Common myeloid progenitor, CD34-positive (primary cell): ENCODE data around the gene KLHDC7B.

Experiments
- CTCF ChIA-PET: fragments of 350-600 bp; sonication (Branson Sonifier 250); formaldehyde crosslinking; loops from one replicate; lab custom pipeline; 2021; ENCODE audit warnings: antibody characterized with exemption; lab: Charles Lee
- POLR2A ChIA-PET: fragments of 350-600 bp; sonication (Branson Sonifier 250); formaldehyde crosslinking; loops from one replicate; lab custom pipeline; 2021; ENCODE audit warnings: antibody characterized with exemption; lab: Charles Lee
- DNase-seq, 3 donors: peaks; one replicate each; pipeline versions ENCODE4 v3.0.0 to v3.0.0-alpha.2; 2013
- H3K27ac ChIP-seq, 2 experiments: 1 replicate in 1 of 2; 2 replicates in 1 of 2; pipeline ENCODE4 v1.7.0; 2013; ENCODE audit warnings: inconsistent platforms in 2 of 2, low read length in 2 of 2, mild to moderate bottlenecking in 2 of 2, low read depth in 1 of 2, moderate library complexity in 1 of 2; ENCODE audit not compliant: severe bottlenecking in 2 of 2, insufficient read depth in 1 of 2, poor library complexity in 1 of 2
- H3K27me3 ChIP-seq, 5 experiments: replicated peaks in 2 of 5; 1 replicate in 3 of 5; 2 replicates in 2 of 5; pipeline versions ENCODE4 v1.6.1 to v1.7.0; 2013; ENCODE audit warnings: low read length in 4 of 5, mild to moderate bottlenecking in 2 of 5, moderate library complexity in 2 of 5, inconsistent platforms in 1 of 5; ENCODE audit not compliant: insufficient read depth in 5 of 5, control insufficient read depth in 4 of 5
- H3K36me3 ChIP-seq, 4 experiments: 1 replicate in 2 of 4; 2 replicates in 2 of 4; pipeline versions ENCODE4 v1.6.1 to v1.7.0; 2013; ENCODE audit warnings: low read length in 3 of 4, control low read depth in 1 of 4, mild to moderate bottlenecking in 1 of 4; ENCODE audit not compliant: control insufficient read depth in 4 of 4, insufficient read depth in 4 of 4
- H3K4me1 ChIP-seq, 4 experiments: 1 replicate in 3 of 4; 2 replicates in 1 of 4; pipeline versions ENCODE4 v1.6.1 to v1.7.1; 2013; ENCODE audit warnings: low read length in 3 of 4, mild to moderate bottlenecking in 3 of 4, control low read depth in 1 of 4, inconsistent platforms in 1 of 4, moderate library complexity in 1 of 4; ENCODE audit not compliant: control insufficient read depth in 4 of 4, insufficient read depth in 4 of 4; ENCODE audit errors: control extremely low read depth in 1 of 4
- H3K4me3 ChIP-seq, 7 experiments: 1 replicate in 4 of 7; 2 replicates in 3 of 7; pipeline versions ENCODE4 v1.5.1 to v1.7.0; 2013; ENCODE audit warnings: mild to moderate bottlenecking in 7 of 7, low read length in 6 of 7, moderate library complexity in 6 of 7, inconsistent platforms in 2 of 7, low read depth in 2 of 7, control low read depth in 1 of 7; ENCODE audit not compliant: insufficient read depth in 4 of 7, control insufficient read depth in 1 of 7; ENCODE audit errors: extremely low read depth in 1 of 7
- H3K9me3 ChIP-seq, 5 experiments: 1 replicate in 4 of 5; 2 replicates in 1 of 5; pipeline versions ENCODE4 v1.6.1 to v1.7.1; 2013; ENCODE audit warnings: low read length in 4 of 5, mild to moderate bottlenecking in 2 of 5, inconsistent platforms in 1 of 5, low read depth in 1 of 5, moderate library complexity in 1 of 5; ENCODE audit not compliant: control insufficient read depth in 4 of 5, insufficient read depth in 2 of 5; ENCODE audit errors: control extremely low read depth in 1 of 5
- WGBS: methylation state at CpG from one replicate; pipeline ENCODE4 v1.1.5; 2013; ENCODE audit not compliant: insufficient coverage; 5-methylcytosine and 5-hydroxymethylcytosine counted together

KLHDC7B gene

DNA sequence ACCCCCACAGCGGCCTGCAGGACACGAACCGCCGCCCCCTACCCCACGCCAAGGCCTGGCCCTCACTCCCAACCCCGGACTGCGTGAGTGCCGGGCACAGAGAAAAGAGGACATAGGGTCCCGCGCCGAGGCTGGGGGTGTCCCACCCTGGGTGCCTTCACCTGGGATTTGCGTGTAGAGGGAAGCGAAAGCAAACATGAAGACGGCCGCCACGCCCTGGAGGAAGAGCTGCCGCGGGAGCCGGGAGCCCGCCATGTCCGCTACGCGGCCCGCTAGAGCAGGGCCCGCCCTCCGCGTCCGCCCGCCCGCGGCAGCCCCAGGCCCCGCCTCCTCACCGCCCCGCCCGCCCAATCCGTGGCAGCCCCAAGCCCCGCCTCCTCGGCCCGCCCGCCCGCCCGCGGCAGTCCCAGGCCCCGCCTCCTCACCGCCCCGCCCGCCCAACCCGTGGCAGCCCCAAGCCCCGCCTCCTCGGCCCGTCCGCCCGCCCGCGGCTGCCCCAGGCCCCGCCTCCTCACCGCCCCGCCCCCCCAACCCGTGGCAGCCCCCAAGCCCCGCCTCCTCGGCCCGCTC, 38.2 kb upstream of the KLHDC7B start, which contains the start of gene LMF2:
TSS of gene LMF2 (minus strand) at position 282 of the 570 bp plus-strand sequence. CDS start at position 255, 27 bp downstream.
- Histone ChIP-seq H3K9me3 (no peaks in the 10 kb centered on the region), H3K4me1 (peaks cover 7 to 24% (median 23%) of the 10 kb centered on the region in 4 experiments), H3K27me3 (no peaks in the 10 kb centered on the region), H3K27ac (peak within 1 kb of the TSS; percentile 66 to 85), H3K36me3 (peaks cover 8 to 31% (median 19%) of the 10 kb centered on the region in 4 experiments), H3K4me3 (peak within 1 kb of the TSS; percentile 88 to 97 (median 89))
- ChIA-PET CTCF (interaction anchor here (0.7 to 4.3 kb wide), 5 partner anchors 9 to 196 kb away, joined by 3 to 25 read pairs (median 3); partner anchors contain the start of gene SCO2), POLR2A (interaction anchor here (0.8 to 1.7 kb wide), 6 partner anchors 14 to 40 kb away, joined by 3 to 9 read pairs (median 4); partner anchors contain the start of gene KLHDC7B)
- WGBS, result 0% methylated on average over 14 of the region's 62 CpGs
- no peak for DNase-seq

DNA sequence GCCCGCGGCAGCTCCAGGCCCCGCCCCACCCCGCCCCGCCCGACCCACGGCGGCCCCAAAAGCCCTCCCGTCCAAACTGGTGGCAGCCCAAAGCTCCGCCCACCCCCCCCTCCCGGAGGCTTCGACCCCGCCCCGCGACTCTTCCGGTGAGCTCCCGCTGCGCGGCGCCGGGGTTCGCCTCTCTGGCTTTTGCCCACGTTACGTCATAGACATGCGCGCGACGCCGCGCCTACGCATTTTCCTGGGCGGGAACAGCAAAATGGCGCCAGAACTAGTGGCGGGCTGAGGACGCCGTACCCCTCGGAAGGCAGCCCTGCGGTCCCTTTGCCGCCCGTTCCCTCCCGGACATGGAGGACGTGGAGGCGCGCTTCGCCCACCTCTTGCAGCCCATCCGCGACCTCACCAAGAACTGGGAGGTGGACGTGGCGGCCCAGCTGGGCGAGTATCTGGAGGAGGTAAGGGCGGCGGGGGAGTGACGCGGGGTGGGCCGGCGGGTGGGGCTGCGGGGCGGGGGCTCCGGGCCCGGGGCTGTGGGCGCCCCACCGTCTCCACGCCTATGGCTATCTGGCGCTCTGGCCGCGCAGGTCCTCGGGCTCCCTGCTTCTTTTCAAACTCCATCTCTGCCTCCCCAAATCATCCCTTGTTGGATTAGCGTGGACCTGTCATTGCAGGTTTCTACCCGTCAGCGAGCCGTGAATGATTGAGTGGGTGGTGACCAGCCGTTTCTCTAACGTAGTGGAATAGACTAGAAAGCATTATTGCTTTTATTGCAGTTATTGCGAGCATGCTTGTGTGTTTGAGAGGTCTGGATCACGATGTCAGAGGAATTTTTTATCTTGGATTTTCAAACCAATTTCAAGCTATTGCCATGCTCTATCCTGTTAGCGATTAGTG, 37.5 kb upstream of the KLHDC7B start, which contains the start of gene NCAPH2:
TSS of gene NCAPH2 (plus strand) at position 234 of the 894 bp plus-strand sequence. CDS start at position 348, 114 bp downstream.
- H3K9me3 ChIP-seq, result no peaks in the 10 kb centered on the region
- under 1% methylated on average over 45 of the region's 76 CpGs for WGBS
- peak; percentile 96 to 98 (median 98) for DNase-seq
- POLR2A ChIA-PET, result interaction anchor here (0.8 to 1.7 kb wide), 6 partner anchors 14 to 40 kb away, joined by 3 to 9 read pairs (median 4); partner anchors contain the start of gene KLHDC7B
- no peaks in the 10 kb centered on the region for H3K27me3 ChIP-seq
- peak within 1 kb of the TSS; percentile 88 to 97 (median 89) for H3K4me3 ChIP-seq
- H3K4me1 ChIP-seq, result peaks cover 7 to 24% (median 23%) of the 10 kb centered on the region in 4 experiments
- H3K27ac ChIP-seq, result peak within 1 kb of the TSS; percentile 66 to 85
- CTCF ChIA-PET, result interaction anchor here (0.7 to 4.3 kb wide), 5 partner anchors 10 to 195 kb away, joined by 3 to 25 read pairs (median 3); partner anchors contain the start of gene SCO2
- peaks cover 5 to 24% (median 15%) of the 10 kb centered on the region in 4 experiments for H3K36me3 ChIP-seq

DNA sequence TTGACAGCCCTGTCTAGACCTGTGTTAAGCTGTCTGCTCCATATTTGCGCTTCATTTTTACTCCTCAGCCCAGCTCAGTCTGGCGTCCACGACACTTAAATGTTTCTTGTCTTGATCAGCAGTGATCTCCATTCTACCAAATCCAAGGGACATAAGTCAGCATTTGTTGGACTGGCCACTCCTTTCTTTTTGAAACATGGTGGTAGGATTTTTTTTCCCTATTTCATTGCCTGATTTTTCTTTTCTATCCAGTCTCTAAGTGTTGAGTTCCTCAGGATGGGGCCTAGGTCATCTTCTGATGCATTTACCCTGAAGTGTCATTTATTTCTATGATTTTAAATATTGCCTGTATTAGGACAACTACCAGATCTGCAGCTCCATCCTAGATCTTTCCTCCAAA, 36.8 kb upstream of the KLHDC7B start:
- CTCF ChIA-PET, result interaction anchor here (1.7 to 4.3 kb wide), 2 partner anchors 16 to 194 kb away, joined by 3 to 25 read pairs; partner anchors contain the start of gene SCO2
- Histone ChIP-seq H3K4me1 (peaks cover 7 to 24% (median 23%) of the 10 kb centered on the region in 4 experiments), H3K9me3 (no peaks in the 10 kb centered on the region), H3K4me3 (peak overlapping the region; percentile 79 to 95 (median 88)), H3K27ac (peak overlapping the region; percentile 26 to 84), H3K27me3 (no peaks in the 10 kb centered on the region), H3K36me3 (peaks cover 5 to 19% (median 13%) of the 10 kb centered on the region in 4 experiments)
- WGBS, result 43% methylated on average over 2 of the region's 3 CpGs
- no peak for DNase-seq
- POLR2A ChIA-PET, result interaction anchor here (1.7 kb wide), 1 partner anchor 13 kb away, joined by 5 read pairs; no protein-coding TSS in a partner anchor

DNA sequence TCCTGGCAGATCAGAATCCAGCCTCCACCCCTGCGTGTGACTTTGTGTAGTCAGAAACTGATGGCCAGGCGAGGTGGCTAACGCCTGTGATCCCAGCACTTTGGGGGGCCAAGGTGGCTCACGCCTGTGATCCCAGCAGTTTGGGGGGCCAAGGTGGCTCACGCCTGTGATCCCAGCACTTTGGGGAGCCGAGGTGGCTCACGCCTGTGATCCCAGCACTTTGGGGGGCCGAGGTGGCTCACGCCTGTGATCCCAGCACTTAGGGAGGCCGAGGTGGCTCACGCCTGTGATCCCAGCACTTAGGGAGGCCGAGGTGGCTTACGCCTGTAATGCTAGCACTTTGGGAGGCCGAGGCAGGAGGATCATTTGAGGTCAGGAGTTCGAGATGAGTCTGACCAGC, 32.5 kb upstream of the KLHDC7B start:
- ChIA-PET POLR2A (no interaction called here), CTCF (interaction anchor here (0.9 to 3.1 kb wide), 2 partner anchors 10 to 12 kb away, joined by 3 to 17 read pairs; partner anchors contain the start of gene SCO2)
- no peak overlapping the region for H3K27ac ChIP-seq
- H3K4me3 ChIP-seq, result no peak overlapping the region
- DNase-seq, result no peak
- H3K27me3 ChIP-seq, result no peaks in the 10 kb centered on the region
- H3K9me3 ChIP-seq, result no peaks in the 10 kb centered on the region
- WGBS, result over 99% methylated on average over 15 of the region's 15 CpGs
- peaks cover 0 to 39% (median 10%) of the 10 kb centered on the region in 4 experiments for H3K36me3 ChIP-seq
- H3K4me1 ChIP-seq, result peaks cover 7 to 13% (median 10%) of the 10 kb centered on the region in 4 experiments

DNA sequence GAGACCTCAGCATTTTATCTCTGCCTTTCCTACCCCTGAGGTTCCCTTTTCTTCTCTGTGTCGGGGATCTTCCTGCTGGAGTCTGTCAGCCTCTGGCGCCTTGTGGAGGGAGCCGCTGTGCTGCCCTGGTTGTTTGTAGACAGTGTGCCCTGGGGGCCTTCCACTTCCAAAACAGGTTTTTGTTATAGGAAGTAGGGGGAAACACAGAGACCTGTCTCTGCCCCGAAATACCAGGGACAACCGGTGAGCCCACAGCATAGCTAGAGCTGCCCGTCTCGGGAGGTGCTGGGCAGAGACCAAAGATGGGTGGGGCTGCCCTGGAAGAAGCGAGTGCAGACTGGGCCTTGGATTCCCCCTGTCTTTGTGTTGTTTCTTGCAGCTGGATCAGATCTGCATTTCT, 29.6 kb upstream of the KLHDC7B start:
- peaks cover 2 to 59% (median 27%) of the 10 kb centered on the region in 4 experiments for H3K36me3 ChIP-seq
- POLR2A ChIA-PET, result no interaction called here
- CTCF ChIA-PET, result interaction anchor here (0.5 to 3.1 kb wide), 2 partner anchors 9 to 222 kb away, joined by 3 to 17 read pairs; partner anchors contain the start of gene SCO2

DNA sequence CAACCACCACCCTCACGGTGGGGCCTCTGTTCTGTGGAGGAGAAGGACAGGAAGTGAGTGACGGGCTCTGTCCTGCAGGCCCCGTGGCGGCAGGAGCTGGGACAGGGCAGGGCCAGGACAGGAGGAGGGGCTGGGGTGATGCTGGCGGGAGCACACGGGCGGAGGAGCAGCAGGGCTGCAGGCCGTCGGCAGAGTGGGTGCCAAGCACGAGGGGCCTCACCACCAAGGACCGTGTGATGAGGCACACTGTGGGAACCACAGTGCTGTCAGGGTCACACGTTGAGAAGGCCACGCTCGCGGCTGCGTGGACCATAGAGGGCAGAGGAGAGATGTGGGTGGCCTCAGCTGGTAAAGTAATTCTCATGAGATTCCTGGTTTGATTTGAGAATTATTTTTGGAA, 28.8 kb upstream of the KLHDC7B start:
- Histone ChIP-seq H3K9me3 (no peaks in the 10 kb centered on the region), H3K27ac (no peak overlapping the region), H3K36me3 (peaks cover 2 to 67% (median 35%) of the 10 kb centered on the region in 4 experiments), H3K4me1 (no peaks in the 10 kb centered on the region), H3K27me3 (no peaks in the 10 kb centered on the region), H3K4me3 (no peak overlapping the region)
- WGBS, result 97% methylated on average over 12 of the region's 16 CpGs
- DNase-seq, result no peak
- POLR2A ChIA-PET, result no interaction called here
- CTCF ChIA-PET, result interaction anchor here (1.2 kb wide), 1 partner anchor 48 kb away, joined by 4 read pairs; no protein-coding TSS in a partner anchor

More for the DNA sequence above, 29.6 kb upstream of the KLHDC7B start:
- 96% methylated on average over 5 of the region's 8 CpGs for WGBS
- Histone ChIP-seq H3K27ac (no peak overlapping the region), H3K4me3 (no peak overlapping the region), H3K27me3 (no peaks in the 10 kb centered on the region), H3K4me1 (no peaks in the 10 kb centered on the region), H3K9me3 (no peaks in the 10 kb centered on the region)
- DNase-seq, result no peak
